ENCODE data around the gene HOXC10.

The HOXC10 gene

DNA sequence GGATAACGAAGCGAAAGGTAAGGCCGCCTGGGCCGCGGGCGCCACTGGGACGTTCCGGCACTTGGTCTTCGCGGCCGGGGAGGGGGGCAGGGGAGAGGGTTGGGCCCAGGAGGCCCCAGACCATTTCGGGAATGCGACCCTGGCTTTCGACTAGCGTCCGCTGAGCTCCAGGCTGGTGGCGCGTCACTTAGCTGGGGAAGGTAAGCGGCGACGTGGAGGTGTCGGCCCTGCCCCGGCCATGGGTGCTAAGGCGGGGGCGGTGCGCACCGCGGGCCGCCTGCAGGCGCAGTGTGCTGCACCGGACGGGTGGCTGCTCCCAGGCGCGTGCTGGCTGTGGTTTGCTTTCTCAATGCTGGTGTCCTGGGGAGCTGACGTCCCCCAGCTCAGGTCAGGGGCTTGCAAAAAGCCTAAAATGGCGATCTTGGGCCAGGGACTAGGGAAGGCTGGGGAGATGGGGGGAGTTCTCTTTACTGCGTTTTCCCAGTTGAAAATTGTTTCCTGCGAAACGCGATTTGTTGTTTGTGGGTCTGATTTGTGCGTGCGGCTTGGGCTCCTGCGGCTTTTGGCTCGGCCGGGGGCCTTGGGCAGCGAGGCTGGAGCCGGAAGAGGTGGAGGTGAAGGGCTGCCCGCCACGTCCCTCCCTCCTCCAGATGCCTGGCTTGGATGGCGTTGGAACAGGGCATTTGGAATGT is 1.2 kb downstream of the HOXC10 start:
- H3K4me3 ChIP-seq (ENCODE audit: low read depth, low read length), result no peak overlapping the region
- TF ChIP-seq, protein P1, sequence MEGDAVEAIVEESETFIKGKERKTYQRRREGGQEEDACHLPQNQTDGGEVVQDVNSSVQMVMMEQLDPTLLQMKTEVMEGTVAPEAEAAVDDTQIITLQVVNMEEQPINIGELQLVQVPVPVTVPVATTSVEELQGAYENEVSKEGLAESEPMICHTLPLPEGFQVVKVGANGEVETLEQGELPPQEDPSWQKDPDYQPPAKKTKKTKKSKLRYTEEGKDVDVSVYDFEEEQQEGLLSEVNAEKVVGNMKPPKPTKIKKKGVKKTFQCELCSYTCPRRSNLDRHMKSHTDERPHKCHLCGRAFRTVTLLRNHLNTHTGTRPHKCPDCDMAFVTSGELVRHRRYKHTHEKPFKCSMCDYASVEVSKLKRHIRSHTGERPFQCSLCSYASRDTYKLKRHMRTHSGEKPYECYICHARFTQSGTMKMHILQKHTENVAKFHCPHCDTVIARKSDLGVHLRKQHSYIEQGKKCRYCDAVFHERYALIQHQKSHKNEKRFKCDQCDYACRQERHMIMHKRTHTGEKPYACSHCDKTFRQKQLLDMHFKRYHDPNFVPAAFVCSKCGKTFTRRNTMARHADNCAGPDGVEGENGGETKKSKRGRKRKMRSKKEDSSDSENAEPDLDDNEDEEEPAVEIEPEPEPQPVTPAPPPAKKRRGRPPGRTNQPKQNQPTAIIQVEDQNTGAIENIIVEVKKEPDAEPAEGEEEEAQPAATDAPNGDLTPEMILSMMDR (IDR thresholded peaks at IDR 0.05; ENCODE audit: low read depth, low read length), result no peak

DNA sequence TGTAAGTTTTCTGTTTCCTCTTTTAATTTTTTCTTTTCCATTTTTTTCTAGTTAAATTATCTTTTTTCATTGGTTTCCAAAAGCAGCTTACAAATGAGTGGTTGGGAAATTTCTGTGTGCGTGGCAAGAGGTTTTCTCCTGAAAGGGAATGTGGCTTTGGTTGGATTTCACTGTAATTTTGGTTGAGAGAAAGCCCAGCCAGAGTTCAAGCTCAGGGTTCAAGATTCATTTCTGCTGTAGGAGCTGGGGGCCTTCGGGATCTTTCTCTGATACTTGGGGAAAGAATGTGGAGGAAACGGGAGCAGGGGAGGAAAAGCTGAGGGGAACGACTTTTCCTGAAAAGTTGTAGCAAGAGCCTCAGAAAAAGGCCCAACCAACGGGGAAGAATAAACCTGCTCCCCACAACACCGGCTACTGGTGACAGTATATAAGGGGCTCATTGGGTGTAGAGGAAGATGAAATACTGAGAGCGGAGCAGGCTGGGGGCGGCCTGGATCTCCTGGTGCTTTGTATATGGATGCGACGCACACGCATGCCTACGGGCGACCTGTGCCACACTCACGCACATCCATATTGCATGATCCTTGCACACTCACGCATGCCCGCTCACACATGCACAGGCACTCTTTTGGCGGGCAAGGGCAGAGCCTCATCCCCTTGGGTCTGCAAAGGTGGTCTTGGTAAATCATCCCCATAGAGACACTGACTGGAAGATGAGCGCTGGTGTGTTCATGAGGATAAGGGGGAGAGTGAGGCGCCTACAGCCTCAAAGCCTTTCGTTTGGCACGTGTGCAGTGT is 1.9 kb downstream of the HOXC10 start:
- no peak overlapping the region for H3K4me3 ChIP-seq (ENCODE audit: low read depth, low read length)

DNA sequence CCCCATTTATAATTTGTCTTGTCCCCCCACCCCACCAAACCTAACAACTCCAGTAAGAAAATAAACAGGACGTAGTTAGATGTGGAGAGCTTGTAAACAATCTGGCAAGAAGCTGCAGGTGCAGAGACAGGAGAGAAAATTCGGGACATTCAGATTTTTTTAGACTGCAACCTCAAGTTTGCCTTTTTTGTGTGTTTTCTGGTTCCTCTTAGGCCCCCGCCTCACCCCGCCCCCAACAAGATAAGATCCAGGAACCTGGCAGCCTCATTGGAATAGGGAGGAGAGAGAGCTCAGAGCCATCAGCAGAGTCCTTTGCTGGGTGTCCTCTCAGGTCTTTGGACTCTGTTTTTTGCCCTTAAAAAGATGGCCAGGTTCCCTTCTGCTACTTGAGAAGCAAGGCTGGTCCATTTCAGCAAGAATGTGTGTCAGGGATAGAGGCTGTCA is 2.9 kb downstream of the HOXC10 start:
- no peak overlapping the region for H3K4me3 ChIP-seq (ENCODE audit: low read depth, low read length)
- TF ChIP-seq, protein P1 (IDR thresholded peaks at IDR 0.05; ENCODE audit: low read depth, low read length), result no peak

More for the DNA sequence above, 1.9 kb downstream of the HOXC10 start:
- TF ChIP-seq, protein P1 (IDR thresholded peaks at IDR 0.05; ENCODE audit: low read depth, low read length), result no peak

DNA sequence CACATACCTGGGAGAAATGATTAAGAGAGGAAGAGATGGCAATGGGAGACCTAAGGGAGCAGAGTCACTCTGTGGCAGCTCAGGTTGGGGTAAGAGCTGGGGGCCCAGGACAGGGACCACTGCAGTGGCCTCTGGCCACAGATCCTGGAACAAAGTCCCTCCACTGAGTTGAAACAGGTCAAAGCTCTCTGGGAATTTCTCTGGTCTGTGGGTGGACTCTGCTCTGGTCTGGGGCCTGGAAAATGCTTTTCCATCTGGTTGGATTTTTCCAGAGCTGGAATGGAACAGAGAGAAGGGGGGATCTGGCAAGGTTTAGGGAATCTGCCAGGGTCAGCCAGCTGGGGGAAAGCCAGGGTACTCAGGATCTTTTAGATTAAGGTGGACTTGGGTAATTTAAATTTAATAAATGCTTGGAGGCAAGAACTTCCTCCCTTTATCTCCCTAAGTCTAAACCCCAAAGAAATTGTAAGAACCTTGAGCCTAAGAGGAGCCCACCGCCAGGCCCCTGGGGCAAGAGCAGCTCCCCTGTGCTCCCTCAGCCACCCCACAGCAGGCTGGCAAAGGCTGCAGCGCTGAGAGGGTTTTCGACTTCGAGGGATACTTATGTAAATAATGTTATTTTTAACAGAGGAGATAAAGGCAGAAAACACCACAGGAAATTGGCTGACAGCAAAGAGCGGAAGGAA is 3.7 kb downstream of the HOXC10 start:
- TF ChIP-seq, protein P1 (IDR thresholded peaks at IDR 0.05; ENCODE audit: low read depth, low read length), result no peak
- no peak overlapping the region for H3K4me3 ChIP-seq (ENCODE audit: low read depth, low read length)

DNA sequence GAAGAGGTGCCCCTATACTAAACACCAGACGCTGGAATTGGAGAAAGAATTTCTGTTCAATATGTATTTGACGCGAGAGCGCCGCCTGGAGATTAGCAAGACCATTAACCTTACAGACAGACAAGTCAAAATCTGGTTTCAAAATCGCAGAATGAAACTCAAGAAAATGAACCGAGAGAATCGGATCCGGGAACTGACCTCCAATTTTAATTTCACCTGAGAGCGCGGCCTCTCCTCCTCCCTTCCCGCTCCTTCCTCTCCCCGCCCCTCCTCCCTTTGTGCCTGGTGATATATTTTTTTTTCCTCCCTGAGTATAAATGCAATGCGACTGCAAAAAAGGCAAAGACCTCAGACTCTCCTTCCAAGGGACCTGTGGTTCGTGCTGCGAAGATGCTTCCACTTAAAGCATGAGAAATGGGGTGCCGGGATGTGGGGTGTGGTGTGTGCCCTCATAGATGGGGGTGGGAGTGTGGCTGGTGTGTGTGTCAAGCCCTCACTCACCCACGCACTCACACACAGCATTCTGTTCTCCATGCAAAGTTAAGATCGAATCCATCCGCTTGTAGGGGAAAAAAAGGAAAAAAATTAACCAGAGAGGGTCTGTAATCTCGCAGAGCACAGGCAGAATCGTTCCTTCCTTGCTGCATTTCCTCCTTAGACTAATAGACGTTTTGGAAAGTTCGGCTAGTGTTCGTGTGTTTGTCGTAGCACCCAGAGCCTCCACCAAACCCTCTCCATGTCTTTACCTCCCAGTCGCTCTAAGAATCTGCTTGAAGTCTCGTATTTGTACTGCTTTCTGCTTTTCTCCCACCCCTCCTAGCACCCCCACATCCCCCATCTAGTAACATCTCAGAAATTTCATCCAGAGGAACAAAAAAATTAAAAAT is 4.5 kb downstream of the HOXC10 start:
- TF ChIP-seq, protein P1 (IDR thresholded peaks at IDR 0.05; ENCODE audit: low read depth, low read length), result 0 out of 2 replicates have a peak, but pooled peaks have one; percentile 22
- no peak overlapping the region for H3K4me3 ChIP-seq (ENCODE audit: low read depth, low read length)

DNA sequence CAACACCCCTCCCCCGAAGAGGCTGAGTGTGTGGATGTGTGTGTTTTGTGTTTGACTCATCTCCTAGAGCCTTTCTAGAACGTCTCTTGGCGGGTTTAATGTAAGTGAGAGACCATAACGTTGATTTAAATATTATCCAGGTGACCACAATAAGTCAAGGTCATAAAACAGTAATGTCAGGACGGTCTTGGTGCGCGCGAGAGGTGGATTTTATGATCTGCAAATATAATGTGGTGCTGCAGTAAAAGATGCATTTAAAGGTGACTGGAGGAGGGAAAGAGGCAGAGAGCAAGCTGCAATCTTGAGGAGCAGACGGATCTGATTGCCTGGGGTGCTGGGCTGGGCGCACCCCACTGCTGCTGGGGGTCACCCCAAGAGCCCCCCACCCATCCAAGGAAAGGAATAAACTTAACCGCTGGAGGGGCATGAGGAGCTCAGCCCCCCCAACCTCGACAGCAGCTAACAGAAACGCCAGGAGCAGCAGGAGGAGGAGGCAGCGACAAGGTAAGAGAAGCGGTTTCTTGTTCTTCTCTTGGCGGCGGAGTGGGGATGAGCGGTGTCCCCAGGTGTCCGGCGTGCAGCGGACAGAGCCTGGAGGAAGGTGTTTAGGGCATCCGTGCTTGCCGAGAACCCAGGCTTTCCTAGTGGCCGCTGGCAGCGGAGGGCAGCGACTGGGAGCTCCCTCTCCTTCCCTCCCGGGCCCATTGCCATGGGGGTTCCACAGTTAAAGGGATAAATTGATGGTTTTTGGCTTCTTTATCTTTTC is 5.5 kb downstream of the HOXC10 start:
- H3K4me3 ChIP-seq (ENCODE audit: low read depth, low read length), result no peak overlapping the region
- TF ChIP-seq, protein P1 (IDR thresholded peaks at IDR 0.05; ENCODE audit: low read depth, low read length), result no peak
